SIG-M5 treated with dmso at 0.1 percent for 504 hours (cell line): ENCODE results near the gene PTGDR2.

Experiments used
- DNase-seq: peaks from one replicate; lab custom pipeline; 2025; ENCODE audit not compliant: unreplicated experiment; lab: John Stamatoyannopoulos, UW

The PTGDR2 gene

DNA sequence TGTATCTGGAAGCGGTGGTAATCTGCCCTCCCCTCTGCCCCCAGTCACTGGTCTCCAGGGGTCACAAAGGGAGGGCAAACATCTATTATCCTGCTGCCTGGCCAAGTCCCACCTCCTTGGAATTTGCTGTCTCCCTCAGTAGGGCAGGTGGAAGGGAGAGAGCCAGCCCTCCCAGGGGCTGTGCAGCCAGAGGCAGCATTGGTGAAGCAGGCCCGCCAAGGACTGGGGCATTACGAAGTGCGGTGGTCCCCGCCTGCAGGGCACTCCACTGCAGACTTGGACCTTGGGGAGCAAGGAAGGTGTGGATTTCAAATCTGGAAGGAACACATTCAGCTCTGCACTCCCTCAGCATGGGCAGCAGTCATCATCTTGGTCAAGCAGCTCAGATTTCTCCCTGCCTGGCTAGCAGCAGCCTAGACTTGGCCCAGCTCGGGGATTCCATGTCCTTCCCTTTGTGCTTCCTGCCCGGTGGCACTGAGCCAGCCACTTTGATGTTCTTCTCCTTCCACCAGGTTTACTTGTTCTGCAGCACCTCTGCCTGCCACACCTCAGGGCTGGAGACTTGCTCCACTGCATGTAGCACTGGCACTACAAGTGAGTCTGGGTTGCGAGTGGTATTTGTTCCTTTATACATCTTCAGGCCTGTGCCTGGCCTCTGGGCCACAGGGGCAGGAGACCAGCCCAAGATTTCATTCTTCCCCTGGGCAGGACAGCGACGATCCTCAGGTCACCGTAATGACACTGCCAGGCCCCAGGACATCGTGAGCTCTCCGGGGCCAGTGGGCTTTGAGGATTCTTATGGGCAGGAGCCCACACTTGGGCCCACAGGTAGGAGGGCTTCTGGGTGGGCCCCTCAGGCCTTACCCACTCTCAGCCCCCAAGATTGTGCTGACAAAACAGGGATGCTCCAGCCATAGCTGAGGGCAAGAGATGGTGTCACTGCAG lies 18.9 kb upstream of the PTGDR2 start:
- no peak for DNase-seq

DNA sequence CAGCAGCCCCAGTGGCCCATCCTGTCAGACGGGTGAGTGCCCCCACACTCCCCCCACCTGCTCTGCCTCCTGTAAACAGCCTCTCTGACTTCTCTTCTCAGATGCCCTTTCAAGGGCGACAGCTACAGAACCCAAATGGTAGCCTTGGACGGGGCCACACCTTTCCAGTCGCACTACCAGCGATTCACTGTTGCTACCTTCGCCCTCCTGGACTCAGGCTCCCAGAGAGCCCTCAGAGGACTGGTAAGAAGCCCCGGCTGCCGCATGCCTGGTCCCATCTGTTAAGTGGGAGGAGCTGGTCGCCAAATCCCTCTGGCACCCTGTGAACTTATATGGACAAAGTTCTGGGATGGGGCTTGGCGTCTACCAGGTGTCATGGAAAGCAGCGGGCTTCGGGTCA lies 17.8 kb upstream of the PTGDR2 start:
- no peak for DNase-seq

DNA sequence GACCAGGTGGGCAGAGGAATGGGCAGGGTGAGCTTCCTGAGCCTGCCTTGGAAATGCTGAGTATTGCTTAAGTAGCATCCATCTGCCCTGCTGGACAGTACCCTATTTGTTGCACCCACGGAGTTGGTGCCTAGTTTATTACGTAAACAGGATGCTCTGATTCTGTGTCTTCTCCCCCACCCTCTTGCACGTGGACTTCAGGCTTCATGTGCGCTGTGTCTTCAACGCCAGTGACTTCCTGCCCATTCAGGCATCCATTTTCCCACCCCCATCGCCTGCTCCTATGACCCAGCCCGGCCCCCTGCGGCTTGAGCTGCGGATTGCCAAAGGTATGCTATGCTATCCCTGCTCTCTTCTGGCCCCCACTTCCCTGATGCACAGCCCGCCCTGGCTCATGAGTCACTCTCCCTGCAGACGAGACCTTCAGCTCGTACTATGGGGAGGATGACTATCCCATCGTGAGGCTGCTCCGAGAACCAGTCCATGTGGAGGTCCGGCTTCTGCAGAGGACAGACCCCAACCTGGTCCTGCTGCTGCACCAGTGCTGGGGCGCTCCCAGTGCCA lies 17.3 kb upstream of the PTGDR2 start:
- DNase-seq: peak; percentile 56

DNA sequence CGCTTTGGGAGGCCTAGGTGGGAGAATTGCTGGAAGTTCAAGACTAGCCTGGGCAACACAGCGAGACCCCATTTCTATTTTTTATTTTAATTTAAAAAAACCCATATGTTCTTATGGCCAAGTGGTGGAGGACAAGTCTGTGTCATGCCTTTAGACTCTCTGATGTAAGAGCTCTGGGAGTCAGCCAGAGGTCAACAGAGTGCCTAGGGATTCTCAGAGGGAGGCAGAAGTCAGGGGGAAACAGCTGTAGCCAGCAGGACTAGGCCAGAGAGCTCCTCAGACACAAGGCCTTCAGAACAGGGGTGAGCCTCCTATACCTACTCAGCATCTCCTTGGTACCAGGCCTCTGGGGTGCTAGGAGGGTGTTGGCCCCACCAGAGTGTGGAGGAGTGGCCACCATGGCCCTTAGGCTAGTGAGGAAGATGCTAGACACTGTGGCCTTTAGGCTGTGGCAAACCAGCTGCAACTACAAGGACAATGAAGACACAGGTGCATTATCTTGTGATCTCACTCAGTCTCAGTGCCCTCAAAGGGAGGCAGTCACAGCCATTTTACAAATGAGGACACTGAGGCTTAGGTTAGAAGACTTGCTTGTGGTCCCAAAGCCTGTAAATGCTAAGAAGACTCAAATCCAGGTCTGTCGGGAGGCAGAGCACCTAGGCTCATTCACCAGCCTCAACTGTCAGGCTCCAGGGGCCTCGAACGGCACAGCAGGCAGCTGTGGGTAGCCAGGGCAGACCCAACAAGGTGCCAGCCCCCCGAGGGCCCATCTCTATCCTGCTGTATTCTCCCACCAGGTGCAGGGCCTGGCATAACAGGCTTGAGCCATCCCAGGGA lies 16.6 kb upstream of the PTGDR2 start:
- peak; percentile 30 for DNase-seq

DNA sequence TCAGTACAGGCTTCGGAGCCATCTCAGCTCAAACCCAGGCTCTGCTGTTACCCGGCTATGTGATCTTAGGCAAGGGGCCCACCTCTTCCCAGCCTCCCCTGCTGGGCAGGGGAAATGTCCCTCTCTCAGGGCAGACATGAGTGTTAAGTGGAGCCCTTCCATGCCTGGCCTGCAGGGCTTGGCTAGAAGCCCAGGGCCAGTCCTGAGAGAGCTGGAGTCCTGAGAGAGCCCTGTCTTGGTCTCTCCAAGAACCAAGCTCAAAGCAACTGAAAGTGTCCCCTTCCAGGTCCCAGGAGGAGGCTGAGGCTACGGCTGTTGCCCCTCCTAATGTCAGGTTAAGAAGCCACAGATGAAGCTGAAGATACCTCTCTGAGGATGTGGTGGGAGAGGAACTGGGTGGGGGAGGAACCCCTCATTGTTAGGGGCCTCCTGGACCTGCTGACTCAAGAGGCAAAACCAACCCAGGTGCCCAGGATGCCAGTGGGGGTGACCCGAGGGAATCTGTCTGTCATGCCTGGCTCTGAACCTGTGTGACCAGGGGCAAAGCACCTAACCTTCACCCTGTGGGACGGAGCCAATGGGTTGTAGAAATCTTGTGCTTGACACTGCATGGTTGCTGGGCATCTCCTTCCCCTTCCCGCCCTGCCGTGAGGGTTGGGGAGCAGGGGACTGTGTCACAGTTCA lies 15.8 kb upstream of the PTGDR2 start:
- DNase-seq: no peak

DNA sequence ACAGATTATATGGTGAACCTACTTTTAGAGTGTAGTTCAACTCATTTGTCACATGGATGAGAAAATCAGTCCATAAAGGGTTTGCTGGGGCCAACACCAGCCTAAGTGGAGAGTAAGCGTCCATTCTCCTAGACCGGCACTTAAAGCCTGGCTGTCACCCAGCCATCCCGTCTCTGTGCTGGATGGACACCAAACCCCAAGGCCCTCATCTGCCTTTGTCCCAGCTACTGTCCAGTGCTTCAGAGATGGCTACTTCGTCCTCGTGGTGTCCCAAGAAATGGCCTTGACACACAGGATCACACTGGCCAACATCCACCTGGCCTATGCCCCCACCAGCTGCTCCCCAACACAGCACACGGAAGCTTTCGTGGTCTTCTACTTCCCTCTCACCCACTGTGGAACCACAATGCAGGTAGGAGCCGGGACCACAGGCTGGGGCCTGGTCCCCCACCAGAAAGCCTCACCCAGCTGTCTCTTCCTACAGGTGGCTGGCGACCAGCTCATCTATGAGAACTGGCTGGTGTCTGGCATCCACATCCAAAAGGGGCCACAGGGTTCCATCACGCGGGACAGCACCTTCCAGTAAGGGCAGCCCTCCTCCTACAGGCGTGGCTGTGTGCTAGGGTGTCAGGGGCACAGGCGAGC lies 15.1 kb upstream of the PTGDR2 start:
- no peak for DNase-seq

DNA sequence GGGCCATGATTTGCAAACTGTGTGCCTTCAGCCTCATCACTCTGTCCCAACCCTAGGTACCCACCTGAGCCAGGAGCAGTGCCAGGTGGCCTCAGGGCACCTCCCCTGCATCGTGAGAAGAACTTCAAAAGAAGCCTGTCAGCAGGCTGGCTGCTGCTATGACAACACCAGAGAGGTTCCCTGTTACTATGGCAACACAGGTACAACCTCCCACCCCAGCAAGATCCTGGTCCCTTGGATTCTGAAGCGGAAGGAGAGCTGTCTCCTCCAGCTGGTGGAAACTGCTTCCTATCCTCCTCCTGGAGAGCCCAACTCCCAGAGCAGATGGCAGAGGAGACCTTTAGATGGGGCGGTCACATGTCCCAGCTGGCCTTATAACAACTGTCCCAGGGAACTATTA lies 14.5 kb upstream of the PTGDR2 start:
- DNase-seq: no peak

DNA sequence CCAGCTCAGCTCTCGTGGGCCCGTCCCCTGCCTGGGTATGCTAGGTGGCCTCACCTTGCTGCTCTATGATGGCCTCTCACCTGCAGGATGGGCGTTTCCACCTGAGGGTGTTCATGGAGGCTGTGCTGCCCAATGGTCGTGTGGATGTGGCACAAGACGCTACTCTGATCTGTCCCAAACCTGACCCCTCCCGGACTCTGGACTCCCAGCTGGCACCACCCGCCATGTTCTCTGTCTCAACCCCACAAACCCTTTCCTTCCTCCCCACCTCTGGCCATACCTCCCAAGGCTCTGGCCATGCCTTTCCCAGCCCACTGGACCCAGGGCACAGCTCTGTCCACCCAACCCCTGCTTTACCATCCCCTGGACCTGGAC lies 13.7 kb upstream of the PTGDR2 start:
- no peak for DNase-seq

DNA sequence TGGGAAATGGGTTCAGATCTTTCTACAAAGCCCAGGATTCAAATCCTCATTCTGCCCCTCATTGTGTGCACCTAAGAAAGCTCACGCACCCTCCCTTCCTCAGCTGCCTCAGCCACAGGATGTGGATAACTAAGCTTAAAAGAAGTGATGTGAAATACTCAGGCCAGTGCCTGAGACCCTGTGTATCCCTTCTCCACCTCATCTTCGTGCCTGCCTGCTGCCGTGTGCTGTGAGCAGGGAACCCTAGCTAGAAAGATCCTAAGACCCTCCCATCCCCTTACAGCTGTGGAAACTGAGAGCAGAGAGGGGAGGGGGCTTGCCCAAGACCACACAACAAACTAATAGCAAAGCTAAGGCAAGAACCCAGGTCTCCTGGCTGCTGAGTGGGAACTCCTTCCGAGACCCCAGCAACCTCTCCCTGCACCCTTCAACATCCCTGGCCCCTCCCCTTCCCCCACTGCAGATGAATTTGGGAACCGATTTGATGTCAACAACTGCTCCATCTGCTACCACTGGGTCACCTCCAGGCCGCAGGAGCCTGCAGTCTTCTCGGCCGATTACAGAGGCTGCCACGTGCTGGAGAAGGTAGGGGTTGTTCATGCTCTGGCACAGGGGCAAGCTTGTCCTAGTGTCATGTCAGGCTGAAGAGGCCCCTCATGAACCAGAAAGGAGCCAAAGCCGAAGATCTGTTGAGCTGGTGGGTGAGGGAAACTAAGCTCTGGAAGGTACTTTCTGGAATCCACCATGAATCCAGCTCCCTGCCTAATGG lies 13.1 kb upstream of the PTGDR2 start:
- no peak for DNase-seq

DNA sequence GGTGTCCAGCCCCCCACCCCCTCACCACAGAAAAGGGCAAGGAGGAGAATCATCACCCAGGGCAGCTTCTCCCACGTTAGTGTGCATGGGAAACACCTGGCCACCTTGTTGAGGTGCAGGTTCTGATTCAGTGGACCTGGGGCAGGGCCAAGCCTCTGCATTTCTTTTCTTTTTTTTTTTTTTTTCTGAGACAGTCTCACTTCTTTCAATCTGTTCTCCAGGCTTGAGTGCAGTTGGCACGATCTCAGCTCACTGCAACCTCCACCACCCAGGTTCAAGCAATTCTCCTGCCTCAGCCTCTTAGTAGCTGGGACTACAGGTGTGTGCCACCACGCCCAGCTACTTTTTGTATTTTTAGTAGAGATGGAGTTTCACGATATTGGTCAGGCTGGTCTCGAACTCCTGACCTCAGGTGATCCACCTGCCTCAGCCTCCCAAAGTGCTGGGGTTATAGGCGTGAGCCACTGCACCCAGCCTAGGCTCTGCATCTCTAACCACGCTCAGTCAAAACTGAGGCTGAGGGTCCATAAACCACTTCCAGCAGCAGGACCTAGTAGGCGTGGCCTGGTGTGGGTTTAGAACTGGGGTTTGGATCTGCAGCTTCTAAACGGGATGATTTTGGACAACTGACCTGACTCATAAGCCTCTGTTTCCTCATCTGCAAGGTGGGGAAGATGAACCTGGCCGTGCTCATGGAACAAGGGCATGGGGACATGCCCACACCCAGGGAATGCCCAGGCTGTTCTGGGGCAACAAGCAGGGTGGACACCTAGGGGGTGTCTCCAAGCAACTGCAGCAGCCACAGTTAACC lies 12.3 kb upstream of the PTGDR2 start:
- no peak for DNase-seq

DNA sequence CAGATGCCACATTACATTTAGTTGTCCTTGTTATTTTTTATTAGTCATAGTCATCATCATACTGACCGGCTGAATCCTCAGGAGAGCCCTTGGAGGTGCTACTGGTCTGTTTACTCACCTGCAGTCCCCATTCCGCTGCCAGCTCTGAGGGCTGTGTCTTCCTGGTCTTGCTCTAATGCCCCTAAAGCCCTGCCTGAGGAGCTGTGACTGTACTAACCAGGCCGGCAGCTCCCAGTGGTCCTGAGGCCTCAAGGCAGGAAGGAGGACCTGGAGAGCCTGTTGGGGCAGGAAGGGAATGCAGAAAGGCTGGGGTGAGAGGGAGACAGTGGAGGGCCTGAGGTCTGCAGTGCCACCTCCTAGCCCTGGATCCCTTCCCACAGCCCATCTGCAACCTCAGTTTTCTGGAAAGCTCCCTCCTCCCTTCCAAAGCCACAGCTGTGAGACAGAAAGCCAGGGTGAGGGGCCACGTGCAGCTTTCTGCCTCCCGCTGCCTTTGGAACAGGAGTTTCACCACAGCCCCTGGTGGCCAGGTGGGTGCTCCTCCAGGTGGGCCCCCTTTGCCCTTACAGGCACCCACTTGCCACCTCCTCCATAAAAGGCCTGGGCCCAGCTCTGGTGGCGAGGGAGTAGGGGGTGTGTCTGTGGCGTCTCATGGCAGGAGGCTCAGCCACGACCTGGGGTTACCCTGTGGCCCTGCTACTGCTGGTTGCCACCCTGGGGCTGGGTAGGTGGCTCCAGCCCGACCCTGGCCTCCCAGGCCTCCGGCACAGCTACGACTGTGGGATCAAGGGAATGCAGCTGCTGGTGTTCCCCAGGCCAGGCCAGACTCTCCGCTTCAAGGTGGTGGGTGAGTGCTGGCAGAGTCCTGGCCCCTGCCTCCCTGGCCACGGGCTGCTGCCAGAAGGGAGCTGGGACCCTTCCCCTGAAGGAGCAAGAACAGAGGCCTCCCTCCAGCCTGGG lies 11.4 kb upstream of the PTGDR2 start, which contains the start of gene ZP1:
Gene ZP1 (plus strand): TSS at position 632 of the 960 bp plus-strand sequence. CDS start 20 bp downstream, at position 652.
- DNase-seq: no peak

DNA sequence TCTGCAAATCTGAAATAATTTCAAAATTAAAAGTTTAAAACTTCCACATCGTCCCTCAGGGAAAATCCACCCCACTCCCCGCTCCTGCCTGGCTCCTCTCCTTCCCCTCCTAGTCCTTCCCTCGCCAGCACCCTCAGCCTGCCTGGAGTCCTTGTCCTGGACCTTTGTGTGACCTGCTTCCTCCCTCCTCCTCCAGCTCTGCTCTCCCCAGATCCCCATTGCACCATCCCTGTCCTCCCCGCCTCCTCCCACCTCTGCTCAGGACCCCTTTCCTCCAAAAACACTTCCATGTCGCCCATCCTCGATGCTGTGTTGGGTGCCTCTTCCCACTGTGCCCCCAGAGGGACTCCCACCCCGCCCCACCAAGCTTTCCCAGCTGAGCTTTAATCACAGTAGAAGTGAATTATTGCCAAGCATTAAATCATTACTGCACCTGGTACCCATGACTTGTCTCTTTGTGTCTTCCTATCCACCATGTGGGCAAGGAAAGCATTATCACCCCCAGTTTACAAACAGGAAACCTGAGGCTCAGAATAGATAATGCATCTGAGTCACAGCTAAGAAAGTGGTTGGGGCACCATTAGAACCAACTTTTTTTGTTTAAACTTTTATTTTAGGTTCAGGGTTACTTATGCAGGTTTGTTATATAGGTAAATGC lies 9.2 kb upstream of the PTGDR2 start:
- DNase-seq: no peak

DNA sequence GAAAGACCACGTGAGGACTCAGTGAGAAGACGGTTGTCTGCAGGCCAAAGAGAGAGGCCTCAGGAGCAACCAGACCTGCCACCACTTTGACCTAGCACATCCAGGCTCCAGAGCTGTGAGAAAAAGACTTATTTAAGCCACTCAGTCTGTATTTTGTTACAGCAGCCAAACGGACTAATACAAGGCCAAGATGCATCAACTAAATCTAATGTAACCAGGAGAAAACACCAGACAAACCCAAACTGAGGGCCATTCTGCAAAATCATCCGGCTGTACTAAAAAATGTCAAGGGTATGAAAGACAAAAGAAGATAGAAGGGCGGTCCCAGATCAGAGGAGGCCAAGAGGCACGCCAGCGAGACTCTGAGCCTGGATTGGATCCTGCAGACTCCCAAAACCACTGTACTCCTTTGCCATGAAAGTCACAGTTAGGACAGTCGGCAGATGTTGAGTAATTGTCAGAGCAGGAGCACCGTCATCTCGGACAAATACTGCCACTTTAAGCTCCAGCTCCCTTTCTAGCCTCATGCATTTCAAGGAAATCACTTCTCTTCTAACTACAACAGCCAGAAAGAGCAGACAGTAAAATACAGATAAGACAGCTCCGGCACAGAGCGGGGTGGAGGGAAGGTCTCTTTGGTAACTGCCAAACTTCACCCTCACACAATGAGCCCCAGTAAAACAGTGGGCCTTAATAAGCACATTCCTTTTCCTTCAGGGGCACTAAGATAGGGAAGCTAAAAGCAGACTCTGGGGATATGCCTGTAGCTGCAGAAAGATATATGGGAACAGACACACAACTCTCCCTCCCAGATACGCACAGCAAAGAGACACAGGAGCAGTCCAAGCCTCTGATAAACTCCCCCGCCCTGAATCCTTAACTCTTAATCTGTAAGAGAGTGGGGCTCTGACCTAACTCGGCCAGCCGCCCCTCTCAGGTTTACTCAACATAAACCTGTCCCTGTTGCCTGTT lies 8.1 kb upstream of the PTGDR2 start:
- no peak for DNase-seq

DNA sequence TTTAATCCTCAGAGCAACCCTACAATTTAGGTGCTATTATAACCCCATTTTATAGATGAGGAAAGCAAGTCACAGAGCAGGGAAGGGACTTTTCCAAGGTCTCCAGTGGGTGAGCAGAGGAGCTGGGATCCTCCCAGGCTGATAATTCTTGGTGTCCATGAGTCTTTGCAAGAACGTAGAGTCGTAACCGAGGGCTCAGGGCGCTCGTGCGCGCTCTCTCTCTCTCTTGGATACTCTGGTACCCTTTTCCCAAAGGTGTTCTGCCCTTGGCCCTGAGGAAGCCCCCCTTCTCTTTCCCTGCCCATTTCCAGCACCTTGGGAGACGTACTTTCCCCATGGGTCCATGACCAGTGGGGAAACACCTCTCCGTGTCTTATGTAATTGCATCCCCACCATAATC lies 6.4 kb upstream of the PTGDR2 start:
- DNase-seq: no peak

DNA sequence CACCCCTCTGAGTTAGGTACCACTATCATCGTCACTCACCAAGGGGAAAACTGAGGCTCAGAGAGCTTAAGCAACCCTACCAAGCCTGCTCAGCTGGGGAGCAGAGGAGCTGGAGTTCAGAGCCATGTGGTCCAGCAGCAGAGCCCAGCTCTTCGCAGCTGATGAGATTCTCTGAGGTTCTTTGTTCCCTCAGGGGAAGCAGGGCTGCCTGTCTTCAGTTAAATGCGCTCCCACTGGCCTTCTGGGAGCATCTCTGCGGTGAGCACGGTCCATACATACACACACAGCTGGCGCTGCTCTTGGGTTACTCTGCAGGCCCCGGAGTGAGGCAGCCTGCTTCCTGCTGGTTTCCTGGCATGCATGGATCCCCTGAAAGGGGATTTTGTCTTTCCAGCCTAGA lies 5.2 kb upstream of the PTGDR2 start:
- no peak for DNase-seq

DNA sequence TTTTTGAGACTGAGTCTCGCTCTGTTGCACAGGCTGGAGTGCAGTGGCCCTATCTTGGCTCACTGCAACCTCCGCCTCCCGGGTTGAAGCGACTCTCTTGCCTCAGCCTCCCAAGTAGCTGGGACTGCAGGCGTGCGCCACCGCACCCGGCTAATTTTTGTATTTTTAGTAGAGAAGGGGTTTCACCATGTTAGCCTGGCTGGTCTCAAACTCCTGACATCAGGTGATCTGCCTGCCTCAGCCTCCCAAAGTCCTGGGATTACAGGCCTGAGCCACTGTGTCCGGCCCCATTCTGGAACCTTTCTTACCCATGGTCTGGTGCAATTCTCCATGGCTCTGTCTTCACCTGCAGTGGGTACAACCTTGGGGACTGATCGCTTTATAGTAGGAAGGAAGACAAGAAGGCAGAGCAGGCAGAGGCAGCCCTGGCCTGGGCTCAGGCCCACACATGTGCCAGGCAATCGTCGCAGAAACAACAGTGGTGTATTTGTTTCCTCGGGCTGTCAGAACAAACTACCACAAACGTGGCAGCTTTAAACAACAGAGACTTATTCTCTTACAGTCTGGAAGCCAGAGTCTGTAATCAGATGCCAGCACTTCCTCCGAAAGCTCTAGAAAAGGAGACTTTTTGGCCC lies 4.0 kb upstream of the PTGDR2 start:
- no peak for DNase-seq
